GM18520 (cell line): ENCODE results near the gene D2HGDH.
"Not testable (repeated sequence)": the region's sequence is repeated elsewhere in the genome, so short reads cannot be mapped to it uniquely, and the experiment has no call there.

Source experiments
- ATAC-seq: cut with Tn5 transposase; IDR thresholded peaks from one replicate; pipeline ENCODE4 v1.9.1; 2021; ENCODE audit not compliant: unreplicated experiment

The D2HGDH gene

DNA sequence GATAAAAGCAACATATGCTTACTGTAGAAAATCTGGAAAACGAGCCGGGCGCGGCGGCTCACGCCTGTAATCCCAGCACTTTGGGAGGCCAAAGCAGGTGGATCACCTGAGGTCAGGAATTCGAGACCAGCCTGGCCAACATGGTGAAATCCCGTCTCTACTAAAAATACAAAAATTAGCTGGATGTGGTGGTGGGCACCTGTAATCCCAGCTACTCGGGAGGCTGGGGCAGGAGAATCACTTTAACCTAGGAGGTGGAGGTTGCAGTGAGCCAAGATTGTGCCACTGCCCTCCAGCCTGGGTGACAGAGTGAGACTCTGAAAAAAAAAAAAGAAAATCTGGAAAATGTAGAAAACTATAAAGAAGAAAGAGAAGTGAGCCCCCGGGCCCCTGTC, 83.4 kb downstream of the D2HGDH start:
- ATAC-seq: not testable (repeated sequence)
